ENCODE data around the gene TUBA3E.
"Not testable (repeated sequence)": the region's sequence is repeated elsewhere in the genome, so short reads cannot be mapped to it uniquely, and the experiment has no call there.

The TUBA3E gene

DNA sequence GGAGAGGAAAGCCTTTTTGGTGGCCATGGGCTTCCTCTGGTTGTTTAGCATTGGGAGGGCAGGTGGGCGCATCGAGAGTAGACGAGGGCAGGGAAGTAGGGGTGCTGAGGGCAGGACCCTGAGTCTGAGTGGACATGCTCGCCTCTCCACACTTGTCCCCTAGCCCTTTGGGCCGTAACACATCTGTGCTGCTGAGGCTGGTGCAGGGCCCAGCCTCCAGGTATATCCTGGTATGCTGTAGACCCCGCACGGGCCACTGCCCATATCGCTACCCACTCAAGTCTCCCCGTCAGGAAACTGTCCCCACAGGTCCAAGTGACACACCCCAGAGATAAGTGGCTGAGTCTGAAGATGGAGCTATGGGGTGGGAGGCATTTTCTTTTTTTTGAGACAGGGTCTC lies 39.6 kb downstream of the TUBA3E start:
- Mint-ChIP-seq H3K36me3 (ENCODE audit: low read depth) (peaks cover 13% of the 10 kb centered on the region), H3K4me1 (no peaks in the 10 kb centered on the region), H3K27ac (no peak overlapping the region), H3K27me3 (ENCODE audit: low read depth) (no peaks in the 10 kb centered on the region), H3K4me3 (no peak overlapping the region), H3K9me3 (no peaks in the 10 kb centered on the region)
- TF ChIP-seq, protein P1, sequence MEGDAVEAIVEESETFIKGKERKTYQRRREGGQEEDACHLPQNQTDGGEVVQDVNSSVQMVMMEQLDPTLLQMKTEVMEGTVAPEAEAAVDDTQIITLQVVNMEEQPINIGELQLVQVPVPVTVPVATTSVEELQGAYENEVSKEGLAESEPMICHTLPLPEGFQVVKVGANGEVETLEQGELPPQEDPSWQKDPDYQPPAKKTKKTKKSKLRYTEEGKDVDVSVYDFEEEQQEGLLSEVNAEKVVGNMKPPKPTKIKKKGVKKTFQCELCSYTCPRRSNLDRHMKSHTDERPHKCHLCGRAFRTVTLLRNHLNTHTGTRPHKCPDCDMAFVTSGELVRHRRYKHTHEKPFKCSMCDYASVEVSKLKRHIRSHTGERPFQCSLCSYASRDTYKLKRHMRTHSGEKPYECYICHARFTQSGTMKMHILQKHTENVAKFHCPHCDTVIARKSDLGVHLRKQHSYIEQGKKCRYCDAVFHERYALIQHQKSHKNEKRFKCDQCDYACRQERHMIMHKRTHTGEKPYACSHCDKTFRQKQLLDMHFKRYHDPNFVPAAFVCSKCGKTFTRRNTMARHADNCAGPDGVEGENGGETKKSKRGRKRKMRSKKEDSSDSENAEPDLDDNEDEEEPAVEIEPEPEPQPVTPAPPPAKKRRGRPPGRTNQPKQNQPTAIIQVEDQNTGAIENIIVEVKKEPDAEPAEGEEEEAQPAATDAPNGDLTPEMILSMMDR (IDR thresholded peaks at IDR 0.05; ENCODE audit: unreplicated experiment in 3 of 3), result no peak

- H3K27me3 Mint-ChIP-seq (ENCODE audit: low read depth); H3K27ac Mint-ChIP-seq; H3K4me1 Mint-ChIP-seq; H3K9me3 Mint-ChIP-seq; H3K4me3 Mint-ChIP-seq: not testable (repeated sequence)
- H3K36me3 Mint-ChIP-seq (ENCODE audit: low read depth), result peaks cover 16% of the 10 kb centered on the region
Measured at GRCh38 chr2:130157825-130158514, 40.3 kb downstream of the TUBA3E start.

DNA sequence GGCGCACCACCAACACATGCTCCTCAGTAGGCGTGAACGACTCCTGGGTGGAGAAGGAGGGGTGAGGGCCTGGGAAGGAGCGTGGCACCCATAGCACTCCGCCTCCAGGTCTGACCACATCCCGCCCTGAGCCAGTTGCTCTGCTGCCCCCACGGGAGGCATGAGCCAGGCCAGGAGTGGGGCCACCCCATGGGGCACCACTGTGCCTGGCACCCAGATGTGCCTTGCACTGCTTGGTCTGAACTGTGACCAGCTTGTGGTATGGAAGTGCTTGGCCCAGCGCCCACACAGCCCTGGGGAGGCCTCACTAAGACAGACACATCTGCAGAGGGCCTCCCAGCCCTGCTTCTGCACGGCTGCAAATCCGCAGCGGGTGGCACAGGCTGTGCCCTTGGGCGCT lies 40.9 kb downstream of the TUBA3E start:
- H3K27me3 Mint-ChIP-seq (ENCODE audit: low read depth); H3K9me3 Mint-ChIP-seq; H3K4me3 Mint-ChIP-seq; H3K27ac Mint-ChIP-seq; H3K4me1 Mint-ChIP-seq: not testable (repeated sequence)
- peaks cover 17% of the 10 kb centered on the region for H3K36me3 Mint-ChIP-seq (ENCODE audit: low read depth)

DNA sequence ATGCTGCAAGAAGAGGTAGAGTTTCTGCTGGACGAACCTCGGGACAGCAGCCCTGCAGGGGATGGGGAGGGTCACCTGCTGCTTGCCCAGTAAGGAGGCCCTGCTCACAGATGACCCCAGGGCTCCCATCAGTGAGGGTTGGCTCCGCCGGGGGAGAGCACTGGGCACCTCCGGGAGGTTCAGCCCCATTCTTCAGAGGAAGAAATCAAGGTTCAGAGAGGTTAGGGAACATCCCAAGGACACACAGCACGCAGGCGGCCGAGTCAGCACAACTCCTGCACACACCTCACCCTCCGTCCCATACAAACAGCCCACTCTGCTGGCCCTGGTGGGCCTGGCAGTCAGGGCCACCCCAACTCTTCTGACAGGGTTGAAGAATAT lies 41.6 kb downstream of the TUBA3E start:
- Mint-ChIP-seq H3K9me3 (no peaks in the 10 kb centered on the region), H3K27ac (no peak overlapping the region), H3K4me1 (no peaks in the 10 kb centered on the region), H3K36me3 (ENCODE audit: low read depth) (peaks cover 17% of the 10 kb centered on the region), H3K27me3 (ENCODE audit: low read depth) (no peaks in the 10 kb centered on the region), H3K4me3 (no peak overlapping the region)
- TF ChIP-seq, protein P1 (IDR thresholded peaks at IDR 0.05; ENCODE audit: unreplicated experiment in 3 of 3), result no peak

DNA sequence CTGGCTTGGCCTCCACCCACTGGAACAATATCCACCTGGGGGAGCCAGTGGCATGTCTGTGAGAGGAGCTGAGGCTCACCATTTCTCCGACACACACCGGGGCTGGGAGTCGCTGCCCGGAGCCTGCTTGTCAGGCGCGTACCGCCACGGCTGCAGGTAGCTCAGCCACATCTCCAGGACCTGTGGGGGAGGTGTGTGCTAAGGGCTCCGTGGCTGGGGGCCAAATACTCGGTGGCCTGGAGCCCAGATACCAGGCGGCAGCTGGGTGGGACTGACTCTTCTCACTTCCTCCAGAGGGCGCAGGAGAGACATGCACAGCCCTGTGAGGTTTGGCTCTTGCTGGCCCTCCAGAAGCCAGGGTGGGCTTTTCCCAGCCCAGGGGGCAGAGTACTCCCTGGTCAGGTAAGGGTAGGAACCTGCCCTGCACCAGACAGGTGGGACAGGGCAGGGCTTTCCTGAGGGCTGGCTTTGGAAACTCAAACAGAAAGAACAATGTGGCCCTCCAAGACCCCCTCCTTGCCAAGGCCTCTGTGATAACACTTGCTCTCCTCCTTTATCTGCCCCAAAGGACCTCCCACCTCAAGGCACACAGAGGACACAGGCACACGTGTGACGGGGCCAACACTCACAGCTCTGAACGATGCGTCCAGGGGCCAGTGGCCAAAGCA lies 42.1 kb downstream of the TUBA3E start:
- not testable (repeated sequence) for H3K27me3 Mint-ChIP-seq (ENCODE audit: low read depth); H3K9me3 Mint-ChIP-seq; H3K27ac Mint-ChIP-seq; H3K4me3 Mint-ChIP-seq; H3K4me1 Mint-ChIP-seq
- TF ChIP-seq, protein P1 (IDR thresholded peaks at IDR 0.05; ENCODE audit: unreplicated experiment in 3 of 3), result peak; percentile 47 to 49 (median 49)
- peaks cover 15% of the 10 kb centered on the region for H3K36me3 Mint-ChIP-seq (ENCODE audit: low read depth)

- H3K27me3 Mint-ChIP-seq (ENCODE audit: low read depth), result no peaks in the 10 kb centered on the region
- peaks cover 10% of the 10 kb centered on the region for H3K36me3 Mint-ChIP-seq (ENCODE audit: low read depth)
- no peak overlapping the region for H3K27ac Mint-ChIP-seq
- TF ChIP-seq, protein P1 (IDR thresholded peaks at IDR 0.05; ENCODE audit: unreplicated experiment in 3 of 3), result no peak
- H3K9me3 Mint-ChIP-seq, result no peaks in the 10 kb centered on the region
- H3K4me3 Mint-ChIP-seq, result no peak overlapping the region
- no peaks in the 10 kb centered on the region for H3K4me1 Mint-ChIP-seq
Measured at GRCh38 chr2:130154773-130155765, 43.2 kb downstream of the TUBA3E start.

GRCh38 chr2:130154423-130154770 lies 43.8 kb downstream of the TUBA3E start:
- H3K9me3 Mint-ChIP-seq; H3K36me3 Mint-ChIP-seq (ENCODE audit: low read depth); H3K27me3 Mint-ChIP-seq (ENCODE audit: low read depth); H3K4me3 Mint-ChIP-seq; H3K27ac Mint-ChIP-seq; H3K4me1 Mint-ChIP-seq: not testable (repeated sequence)

GRCh38 chr2:130153721-130154422 lies 44.4 kb downstream of the TUBA3E start:
- not testable (repeated sequence) for H3K4me1 Mint-ChIP-seq; H3K27me3 Mint-ChIP-seq (ENCODE audit: low read depth)

More at GRCh38 chr2:130153721-130154422, 44.4 kb downstream of the TUBA3E start:
- H3K9me3 Mint-ChIP-seq; H3K4me3 Mint-ChIP-seq; H3K36me3 Mint-ChIP-seq (ENCODE audit: low read depth); H3K27ac Mint-ChIP-seq: not testable (repeated sequence)

Data from nephron (organoid).